T-helper 2 cell treated with Interferon-gamma antibody and Interleukin-4, amounts not matched to agents 5 μg/mL and 100 μg/mL, for 36 hours (primary cell): ENCODE measurements around the gene CYTH3.

Experiments
- DNase-seq: peaks from one replicate; pipeline ENCODE4 v3.0.0; 2021; ENCODE audit warnings: low spot score
- H3K27ac Mint-ChIP-seq: one replicate; pipeline ENCODE4 v1.8.0; 2021; ENCODE audit warnings: mild to moderate bottlenecking, mixed read lengths
- H3K27me3 Mint-ChIP-seq: one replicate; pipeline ENCODE4 v1.8.0; 2021; ENCODE audit warnings: low read depth, mixed read lengths
- H3K36me3 Mint-ChIP-seq: one replicate; pipeline ENCODE4 v1.8.0; 2021; ENCODE audit warnings: low read depth, mixed read lengths
- H3K4me1 Mint-ChIP-seq: one replicate; pipeline ENCODE4 v1.8.0; 2021; ENCODE audit warnings: low read depth, mixed read lengths
- H3K4me3 Mint-ChIP-seq: one replicate; pipeline ENCODE4 v1.8.0; 2022; ENCODE audit warnings: mild to moderate bottlenecking, moderate library complexity, mixed read lengths
- H3K9me3 Mint-ChIP-seq: one replicate; pipeline ENCODE4 v1.8.0; 2021; ENCODE audit warnings: mixed read lengths

CYTH3 gene

DNA sequence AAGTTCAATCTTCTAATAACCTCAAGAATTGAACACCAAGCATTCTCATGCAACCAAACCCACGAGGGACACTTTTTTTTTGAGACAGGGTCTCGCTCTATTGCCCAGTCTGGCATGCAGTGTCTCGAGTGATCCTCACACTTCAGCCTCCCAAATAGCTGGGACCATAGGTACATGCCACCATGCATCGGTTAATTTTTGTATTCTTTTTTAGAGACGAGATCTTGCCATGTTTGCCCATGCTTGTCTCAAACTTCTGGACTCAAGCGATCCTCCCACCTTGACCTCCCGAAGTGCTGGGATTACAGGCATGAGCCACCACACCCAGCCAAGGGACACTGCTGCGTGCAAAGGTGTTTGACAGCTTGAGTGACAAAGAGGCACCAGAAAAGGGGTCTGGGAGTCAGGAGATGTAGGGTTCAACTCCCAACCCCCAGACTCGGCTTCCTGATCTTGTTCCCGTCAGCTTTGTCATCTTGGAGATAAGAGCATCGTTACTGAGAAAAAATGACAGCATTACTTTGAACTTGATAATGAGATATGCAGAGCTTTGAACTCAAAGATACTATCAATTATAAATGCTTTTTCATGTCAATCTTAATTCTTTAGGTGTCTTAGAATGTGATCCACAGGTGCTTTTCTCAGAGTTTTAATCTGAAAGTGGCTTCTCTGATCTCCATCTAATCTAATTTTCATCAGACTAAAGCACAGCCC, 1.6 kb upstream of the CYTH3 start:
- H3K4me3 Mint-ChIP-seq: peak overlapping the region; percentile 55
- peaks cover 18% of the 10 kb centered on the region for H3K4me1 Mint-ChIP-seq
- no peaks in the 10 kb centered on the region for H3K9me3 Mint-ChIP-seq
- H3K27ac Mint-ChIP-seq: no peak overlapping the region
- no peaks in the 10 kb centered on the region for H3K36me3 Mint-ChIP-seq
- no peak for DNase-seq
- peaks cover 49% of the 10 kb centered on the region for H3K27me3 Mint-ChIP-seq

- H3K27ac Mint-ChIP-seq: no peak overlapping the region
- H3K27me3 Mint-ChIP-seq: peaks cover 56% of the 10 kb centered on the region
- no peaks in the 10 kb centered on the region for H3K36me3 Mint-ChIP-seq
- peak overlapping the region; percentile 55 for H3K4me3 Mint-ChIP-seq
- DNase-seq: no peak
- H3K9me3 Mint-ChIP-seq: no peaks in the 10 kb centered on the region
- H3K4me1 Mint-ChIP-seq: peaks cover 18% of the 10 kb centered on the region
These were observed 985 bp upstream of the CYTH3 start for GRCh38 chr7:6273380-6273837.

GRCh38 chr7:6271694-6272440, 557 bp downstream of the CYTH3 start:
- Mint-ChIP-seq H3K27me3 (peaks cover 62% of the 10 kb centered on the region), H3K4me1 (peaks cover 18% of the 10 kb centered on the region), H3K27ac (no peak overlapping the region), H3K4me3 (peak overlapping the region; percentile 83), H3K9me3 (no peaks in the 10 kb centered on the region), H3K36me3 (no peaks in the 10 kb centered on the region)
- no peak for DNase-seq

DNA sequence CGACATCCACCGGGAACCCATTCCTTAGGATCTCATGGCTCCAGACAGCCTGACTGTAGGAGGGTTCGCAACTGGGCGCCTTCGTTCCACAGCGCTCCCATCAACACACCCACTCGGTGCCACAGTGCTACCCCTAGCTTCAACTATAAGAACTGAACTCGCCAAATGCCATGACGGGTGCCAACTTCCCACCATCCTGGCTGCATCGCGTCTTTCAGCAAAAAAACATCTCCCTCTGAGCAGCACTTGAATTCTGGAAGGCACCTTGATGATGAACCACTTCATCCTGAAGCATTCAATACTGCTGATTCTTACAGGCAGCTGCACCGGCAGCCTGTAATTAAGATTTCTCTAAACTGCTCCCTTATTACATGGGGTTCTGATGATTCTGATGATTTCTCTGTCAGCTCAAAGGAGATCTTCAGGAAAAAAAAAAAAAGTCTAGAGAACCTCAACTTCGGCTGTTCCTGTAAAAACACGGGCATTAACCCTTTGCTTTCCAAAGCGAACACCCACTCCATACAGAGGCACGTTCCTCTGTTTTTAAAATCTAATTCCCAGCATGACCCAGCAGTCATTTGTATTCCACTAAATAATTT, 1.3 kb downstream of the CYTH3 start:
- no peaks in the 10 kb centered on the region for H3K9me3 Mint-ChIP-seq
- H3K4me1 Mint-ChIP-seq: peaks cover 18% of the 10 kb centered on the region
- peak overlapping the region; percentile 83 for H3K4me3 Mint-ChIP-seq
- no peaks in the 10 kb centered on the region for H3K36me3 Mint-ChIP-seq
- H3K27me3 Mint-ChIP-seq: peaks cover 67% of the 10 kb centered on the region
- H3K27ac Mint-ChIP-seq: no peak overlapping the region
- peak; percentile 17 for DNase-seq

GRCh38 chr7:6269527-6269926, 2.9 kb downstream of the CYTH3 start:
- Mint-ChIP-seq H3K36me3 (no peaks in the 10 kb centered on the region), H3K4me3 (no peak overlapping the region)

GRCh38 chr7:6268907-6269306, 3.5 kb downstream of the CYTH3 start:
- no peak overlapping the region for H3K27ac Mint-ChIP-seq
- peaks cover 65% of the 10 kb centered on the region for H3K27me3 Mint-ChIP-seq
- DNase-seq: no peak
- peaks cover 11% of the 10 kb centered on the region for H3K4me1 Mint-ChIP-seq
- no peaks in the 10 kb centered on the region for H3K36me3 Mint-ChIP-seq
- no peak overlapping the region for H3K4me3 Mint-ChIP-seq
- H3K9me3 Mint-ChIP-seq: no peaks in the 10 kb centered on the region

More at GRCh38 chr7:6269527-6269926, 2.9 kb downstream of the CYTH3 start:
- Mint-ChIP-seq H3K27me3 (peaks cover 70% of the 10 kb centered on the region), H3K9me3 (no peaks in the 10 kb centered on the region), H3K27ac (no peak overlapping the region), H3K4me1 (peaks cover 16% of the 10 kb centered on the region)
- no peak for DNase-seq

DNA sequence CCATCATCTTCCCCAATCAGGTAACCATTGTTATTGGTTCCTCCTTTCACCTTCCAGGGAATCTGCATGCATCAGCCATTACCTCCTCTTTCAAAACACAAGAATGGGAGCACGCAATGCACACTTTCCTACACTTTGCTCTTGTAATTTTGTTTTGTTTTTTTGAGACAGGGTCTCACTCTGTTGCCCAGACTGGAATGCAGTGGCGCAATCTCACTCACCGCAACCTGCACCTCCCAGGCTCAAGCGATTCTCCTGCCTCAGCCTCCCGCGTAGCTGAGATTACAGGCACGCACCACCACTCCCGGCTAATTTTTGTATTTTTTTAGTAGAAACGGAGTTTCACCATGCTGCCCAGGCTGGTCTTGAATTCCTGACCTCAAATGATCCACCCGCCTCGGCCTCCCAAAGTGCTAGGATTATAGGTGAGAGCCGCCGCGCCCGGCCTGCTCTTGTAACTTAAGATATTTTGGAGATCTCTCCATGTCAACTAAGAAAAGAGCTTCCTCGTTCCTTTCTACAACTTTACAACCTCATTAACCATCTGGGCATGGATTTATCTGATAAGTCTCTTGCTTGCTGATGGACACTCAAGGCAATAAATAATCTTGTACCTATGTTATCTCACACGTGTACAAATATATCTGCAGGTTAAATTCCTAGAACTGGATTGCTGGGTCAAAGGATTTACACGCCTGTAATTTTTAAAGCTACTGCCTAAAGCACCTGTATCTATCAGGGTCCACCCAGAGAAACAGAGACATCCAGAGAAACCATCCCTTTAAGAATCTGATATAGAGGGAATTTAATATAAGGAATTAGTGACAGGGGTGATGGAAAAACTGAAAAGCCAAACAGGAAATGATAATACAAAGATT, 4.2 kb downstream of the CYTH3 start:
- Mint-ChIP-seq H3K4me1 (peaks cover 11% of the 10 kb centered on the region), H3K27ac (no peak overlapping the region), H3K9me3 (no peaks in the 10 kb centered on the region)

GRCh38 chr7:6266699-6267098, 5.7 kb downstream of the CYTH3 start:
- no peak overlapping the region for H3K27ac Mint-ChIP-seq
- no peaks in the 10 kb centered on the region for H3K9me3 Mint-ChIP-seq
- no peak for DNase-seq
- H3K4me1 Mint-ChIP-seq: peaks cover 8% of the 10 kb centered on the region
- H3K27me3 Mint-ChIP-seq: peaks cover 65% of the 10 kb centered on the region
- H3K4me3 Mint-ChIP-seq: no peak overlapping the region
- H3K36me3 Mint-ChIP-seq: no peaks in the 10 kb centered on the region

More for the DNA sequence above, 4.2 kb downstream of the CYTH3 start:
- Mint-ChIP-seq H3K36me3 (no peaks in the 10 kb centered on the region), H3K27me3 (peaks cover 61% of the 10 kb centered on the region), H3K4me3 (no peak overlapping the region)
- no peak for DNase-seq

DNA sequence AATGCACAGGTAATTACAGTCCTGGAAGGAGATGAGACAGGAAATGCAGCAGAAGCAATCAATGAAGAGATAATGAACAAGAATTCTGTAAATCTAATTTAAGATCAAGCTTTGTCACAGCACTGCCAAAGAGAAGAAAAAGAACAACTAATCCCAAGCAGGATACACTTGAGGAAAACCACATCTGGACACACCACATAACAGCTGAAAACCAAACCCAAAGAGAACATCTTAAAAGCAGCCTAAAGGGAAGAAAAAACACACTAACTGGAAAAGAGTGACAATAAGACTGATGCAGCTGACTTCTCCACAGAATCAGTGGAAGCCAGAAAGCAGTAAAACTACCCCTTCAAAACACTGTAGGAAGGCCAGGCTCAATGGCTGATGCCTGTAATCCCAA, 10.2 kb downstream of the CYTH3 start:
- H3K4me1 Mint-ChIP-seq: no peaks in the 10 kb centered on the region
- H3K36me3 Mint-ChIP-seq: no peaks in the 10 kb centered on the region
- peaks cover 54% of the 10 kb centered on the region for H3K27me3 Mint-ChIP-seq
- no peak for DNase-seq
- H3K27ac Mint-ChIP-seq: no peak overlapping the region
- H3K4me3 Mint-ChIP-seq: no peak overlapping the region
- H3K9me3 Mint-ChIP-seq: no peaks in the 10 kb centered on the region

DNA sequence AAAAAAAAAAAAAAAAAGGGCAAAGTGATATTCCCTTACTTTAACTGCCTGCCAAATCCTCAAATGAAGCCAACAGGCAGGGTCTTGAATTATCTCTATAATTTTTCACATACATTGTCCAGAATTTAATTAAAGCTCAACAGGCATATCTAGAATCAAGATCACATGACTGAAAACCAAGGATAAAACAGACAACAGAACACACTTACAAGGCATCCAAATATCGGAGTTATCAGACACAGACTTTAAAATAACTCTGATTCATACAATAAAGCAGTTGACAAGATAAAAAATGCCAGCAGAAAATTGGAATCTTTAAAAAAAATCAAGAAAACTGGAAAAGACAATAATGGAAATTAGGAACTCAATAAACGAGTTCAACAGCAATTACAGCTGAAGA, 10.7 kb downstream of the CYTH3 start:
- peaks cover 5% of the 10 kb centered on the region for H3K4me1 Mint-ChIP-seq
- no peaks in the 10 kb centered on the region for H3K9me3 Mint-ChIP-seq
- no peaks in the 10 kb centered on the region for H3K36me3 Mint-ChIP-seq
- no peak overlapping the region for H3K27ac Mint-ChIP-seq
- no peak for DNase-seq
- no peak overlapping the region for H3K4me3 Mint-ChIP-seq
- peaks cover 55% of the 10 kb centered on the region for H3K27me3 Mint-ChIP-seq

DNA sequence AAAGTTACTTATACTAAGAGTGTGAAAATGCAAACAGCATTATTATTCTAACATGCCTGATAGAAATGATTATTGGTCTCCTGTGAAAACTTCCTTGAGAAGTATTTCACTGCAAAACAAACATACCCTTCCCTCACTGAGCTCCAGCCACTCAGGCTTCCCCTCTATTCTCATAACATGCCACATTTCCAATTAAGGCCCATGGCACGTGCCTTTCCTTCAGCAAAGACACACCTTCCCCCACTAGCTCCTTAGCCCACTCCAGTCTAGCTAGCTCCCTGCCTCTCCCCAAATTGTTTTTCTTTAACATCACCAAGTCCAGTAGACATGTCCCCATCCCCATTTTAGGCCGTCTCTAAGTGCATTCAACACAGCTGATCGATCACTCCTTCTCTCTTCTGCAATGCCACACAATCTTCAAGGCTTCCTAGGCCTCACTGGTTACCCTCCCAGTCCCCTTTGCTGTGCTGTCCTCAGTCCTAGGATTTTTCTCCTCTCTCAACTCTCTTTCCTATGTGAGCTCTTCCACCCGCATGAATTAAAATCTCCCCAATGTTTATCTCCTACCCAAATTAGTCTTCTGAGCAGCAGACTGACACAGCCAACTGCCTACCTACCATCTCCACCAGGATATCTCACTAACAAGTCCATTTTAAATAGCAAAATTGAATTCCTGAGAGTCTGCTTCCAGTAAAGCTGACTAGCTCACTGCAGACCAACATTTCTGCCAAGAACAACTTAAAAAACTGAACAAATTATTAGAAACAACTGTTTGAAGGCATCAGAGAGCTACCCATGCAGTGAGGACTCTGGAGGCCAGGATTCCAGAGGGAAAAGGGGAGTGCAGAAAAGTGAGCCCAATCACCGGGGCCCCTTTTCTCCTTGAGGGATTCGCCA, 11.9 kb downstream of the CYTH3 start:
- peaks cover 57% of the 10 kb centered on the region for H3K27me3 Mint-ChIP-seq
- no peak overlapping the region for H3K4me3 Mint-ChIP-seq
- H3K9me3 Mint-ChIP-seq: no peaks in the 10 kb centered on the region
- no peak overlapping the region for H3K27ac Mint-ChIP-seq
- H3K4me1 Mint-ChIP-seq: peaks cover 7% of the 10 kb centered on the region
- no peak for DNase-seq
- H3K36me3 Mint-ChIP-seq: no peaks in the 10 kb centered on the region

GRCh38 chr7:6259257-6259656, 13.2 kb downstream of the CYTH3 start:
- Mint-ChIP-seq H3K27me3 (peaks cover 57% of the 10 kb centered on the region), H3K27ac (no peak overlapping the region), H3K4me3 (no peak overlapping the region), H3K4me1 (peaks cover 7% of the 10 kb centered on the region), H3K36me3 (no peaks in the 10 kb centered on the region), H3K9me3 (no peaks in the 10 kb centered on the region)
- no peak for DNase-seq
